ENCODE data around the gene TAS1R2.

- TF ChIP-seq, protein P1, sequence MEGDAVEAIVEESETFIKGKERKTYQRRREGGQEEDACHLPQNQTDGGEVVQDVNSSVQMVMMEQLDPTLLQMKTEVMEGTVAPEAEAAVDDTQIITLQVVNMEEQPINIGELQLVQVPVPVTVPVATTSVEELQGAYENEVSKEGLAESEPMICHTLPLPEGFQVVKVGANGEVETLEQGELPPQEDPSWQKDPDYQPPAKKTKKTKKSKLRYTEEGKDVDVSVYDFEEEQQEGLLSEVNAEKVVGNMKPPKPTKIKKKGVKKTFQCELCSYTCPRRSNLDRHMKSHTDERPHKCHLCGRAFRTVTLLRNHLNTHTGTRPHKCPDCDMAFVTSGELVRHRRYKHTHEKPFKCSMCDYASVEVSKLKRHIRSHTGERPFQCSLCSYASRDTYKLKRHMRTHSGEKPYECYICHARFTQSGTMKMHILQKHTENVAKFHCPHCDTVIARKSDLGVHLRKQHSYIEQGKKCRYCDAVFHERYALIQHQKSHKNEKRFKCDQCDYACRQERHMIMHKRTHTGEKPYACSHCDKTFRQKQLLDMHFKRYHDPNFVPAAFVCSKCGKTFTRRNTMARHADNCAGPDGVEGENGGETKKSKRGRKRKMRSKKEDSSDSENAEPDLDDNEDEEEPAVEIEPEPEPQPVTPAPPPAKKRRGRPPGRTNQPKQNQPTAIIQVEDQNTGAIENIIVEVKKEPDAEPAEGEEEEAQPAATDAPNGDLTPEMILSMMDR (IDR thresholded peaks at IDR 0.05) = no peak
- TF ChIP-seq POLR2A (IDR thresholded peaks at IDR 0.05) = no peak
Observed at GRCh38 chr1:18875796-18876128, 16.3 kb upstream of the TAS1R2 start.

All from adrenal gland (tissue), 5 donors.